Measurements from ENCODE around the gene CD58. TPM values are rescaled to one million over a fixed set of nuclear protein-coding genes. Genes with fewer than 3 reads are reported as not detected.

Gene CD58
- total and polyA plus RNA-seq, 9 of the 15 experiments (the other 6 are each of a cell fraction or from before 2014, with no cell fraction given) = 18.1 to 113 (median 37.4) TPM

GRCh38 chr1:116540088-116540487 lies 30.7 kb downstream of the CD58 start (continued):
- no peak for TF ChIP-seq ZNF395 (CRISPR knock-in tag; IDR thresholded peaks at IDR 0.05)
- no peak for TF ChIP-seq STAG1 (CRISPR knock-in tag; IDR thresholded peaks at IDR 0.05; ENCODE audit: borderline replicate concordance)
- no peak for TF ChIP-seq RNF2 (IDR thresholded peaks at IDR 0.05)
- TF ChIP-seq FOXK1 (CRISPR knock-in tag; IDR thresholded peaks at IDR 0.05; ENCODE audit: borderline replicate concordance) = no peak
- peak; percentile 98 for TF ChIP-seq HMBOX1 (IDR thresholded peaks at IDR 0.05)
- TF ChIP-seq, protein P1, sequence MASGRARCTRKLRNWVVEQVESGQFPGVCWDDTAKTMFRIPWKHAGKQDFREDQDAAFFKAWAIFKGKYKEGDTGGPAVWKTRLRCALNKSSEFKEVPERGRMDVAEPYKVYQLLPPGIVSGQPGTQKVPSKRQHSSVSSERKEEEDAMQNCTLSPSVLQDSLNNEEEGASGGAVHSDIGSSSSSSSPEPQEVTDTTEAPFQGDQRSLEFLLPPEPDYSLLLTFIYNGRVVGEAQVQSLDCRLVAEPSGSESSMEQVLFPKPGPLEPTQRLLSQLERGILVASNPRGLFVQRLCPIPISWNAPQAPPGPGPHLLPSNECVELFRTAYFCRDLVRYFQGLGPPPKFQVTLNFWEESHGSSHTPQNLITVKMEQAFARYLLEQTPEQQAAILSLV (tag; IDR thresholded peaks at IDR 0.05) = no peak
- no peak for TF ChIP-seq TSC22D4 (tag; IDR thresholded peaks at IDR 0.05)
- no peak for TF ChIP-seq NUFIP1 (IDR thresholded peaks at IDR 0.05; ENCODE audit: partially characterized antibody)
- no peak for TF ChIP-seq CXXC5 (CRISPR knock-in tag; IDR thresholded peaks at IDR 0.05)
- no peak for TF ChIP-seq ZNF407 (IDR thresholded peaks at IDR 0.05; ENCODE audit: low read depth)
- no peak for TF ChIP-seq BRD4 (IDR thresholded peaks at IDR 0.05)
- TF ChIP-seq, protein P2, sequence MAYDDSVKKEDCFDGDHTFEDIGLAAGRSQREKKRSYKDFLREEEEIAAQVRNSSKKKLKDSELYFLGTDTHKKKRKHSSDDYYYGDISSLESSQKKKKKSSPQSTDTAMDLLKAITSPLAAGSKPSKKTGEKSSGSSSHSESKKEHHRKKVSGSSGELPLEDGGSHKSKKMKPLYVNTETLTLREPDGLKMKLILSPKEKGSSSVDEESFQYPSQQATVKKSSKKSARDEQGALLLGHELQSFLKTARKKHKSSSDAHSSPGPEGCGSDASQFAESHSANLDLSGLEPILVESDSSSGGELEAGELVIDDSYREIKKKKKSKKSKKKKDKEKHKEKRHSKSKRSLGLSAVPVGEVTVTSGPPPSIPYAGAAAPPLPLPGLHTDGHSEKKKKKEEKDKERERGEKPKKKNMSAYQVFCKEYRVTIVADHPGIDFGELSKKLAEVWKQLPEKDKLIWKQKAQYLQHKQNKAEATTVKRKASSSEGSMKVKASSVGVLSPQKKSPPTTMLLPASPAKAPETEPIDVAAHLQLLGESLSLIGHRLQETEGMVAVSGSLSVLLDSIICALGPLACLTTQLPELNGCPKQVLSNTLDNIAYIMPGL (CRISPR knock-in tag; IDR thresholded peaks at IDR 0.05) = no peak
- TF ChIP-seq NR2F6 (CRISPR knock-in tag; IDR thresholded peaks at IDR 0.05) = no peak
- no peak for TF ChIP-seq TFAM (CRISPR knock-in tag; conservative IDR thresholded peaks at IDR 0.05)
- TF ChIP-seq E2F5 (CRISPR knock-in tag; IDR thresholded peaks at IDR 0.05) = no peak
